AG04450 (cell line): ENCODE data around the gene HIVEP3. TPM values are rescaled to one million over a fixed set of nuclear protein-coding genes. Genes with fewer than 3 reads are reported as not detected.

Experiments
- CTCF ChIA-PET: fragments of 300-600, 350-600 bp; formaldehyde crosslinking; extraction: SDS; loops from one replicate; lab custom pipeline; 2022; ENCODE audit warnings: antibody characterized with exemption, inconsistent platforms; lab: Charles Lee
- POLR2A ChIA-PET: fragments of 350-600 bp; formaldehyde crosslinking; extraction: SDS; loops from one replicate; lab custom pipeline; 2021; ENCODE audit warnings: antibody characterized with exemption, inconsistent platforms; lab: Yijun Ruan, JAX
- DNase-seq: peaks from one replicate; pipeline ENCODE4 v3.0.0-alpha.2; 2011; ENCODE audit warnings: low read depth, low spot score
- H3K27ac ChIP-seq: one replicate; pipeline ENCODE4 v1.5.1; 2012; ENCODE audit warnings: low read depth, low read length, control low read depth
- H3K27me3 ChIP-seq: one replicate; pipeline ENCODE4 v1.6.0; 2012; ENCODE audit warnings: low read length; ENCODE audit not compliant: control insufficient read depth, insufficient read depth
- H3K4me3 ChIP-seq: 2 replicates; pipeline ENCODE4 v1.5.1; 2011; ENCODE audit warnings: mild to moderate bottlenecking, low read depth, low read length, control low read depth
- H3K9me3 ChIP-seq: 2 replicates; pipeline ENCODE4 v1.5.1; 2012; ENCODE audit warnings: low read length; ENCODE audit not compliant: control insufficient read depth, insufficient read depth
- CTCF ChIP-seq: IDR thresholded peaks from 2 replicates; pipeline ENCODE4 v1.5.1; 2011; ENCODE audit warnings: low read depth, low read length, control low read depth, inconsistent platforms
- polyA plus RNA-seq: library from polyadenylated mRNA; depleted of rRNA; stranded (reverse); fragments of >200 nt; gene quantifications from 2 replicates; pipeline ENCODE4 v1.2.3, GENCODE V29; 2011

The HIVEP3 gene
- polyA plus RNA-seq, 1 experiment, result 4.8 TPM

GRCh38 chr1:41795205-41795762 is 123.4 kb downstream of the HIVEP3 start:
- no peak overlapping the region for H3K4me3 ChIP-seq
- TF ChIP-seq CTCF, result peak; percentile 71
- CTCF ChIA-PET, result interaction anchor here (0.6 to 3.2 kb wide), 9 partner anchors 8 to 282 kb away, joined by 3 to 33 read pairs (median 4); no protein-coding TSS in a partner anchor
- H3K9me3 ChIP-seq, result no peaks in the 10 kb centered on the region
- no peak for DNase-seq
- H3K27me3 ChIP-seq, result no peaks in the 10 kb centered on the region
- H3K27ac ChIP-seq, result no peak overlapping the region
- POLR2A ChIA-PET, result interaction anchor here (0.9 kb wide), 1 partner anchor 133 kb away, joined by 3 read pairs; no protein-coding TSS in a partner anchor

- TF ChIP-seq CTCF, result no peak
- ChIA-PET CTCF (no interaction called here), POLR2A (no interaction called here)
- H3K9me3 ChIP-seq, result no peaks in the 10 kb centered on the region
- no peak overlapping the region for H3K4me3 ChIP-seq
- no peak overlapping the region for H3K27ac ChIP-seq
- DNase-seq, result no peak
- no peaks in the 10 kb centered on the region for H3K27me3 ChIP-seq
Observed at GRCh38 chr1:41794031-41794430, 124.7 kb downstream of the HIVEP3 start.

- Histone ChIP-seq H3K27ac (no peak overlapping the region), H3K4me3 (no peak overlapping the region), H3K27me3 (no peaks in the 10 kb centered on the region), H3K9me3 (no peaks in the 10 kb centered on the region)
- DNase-seq, result no peak
- CTCF ChIA-PET, result interaction anchor here (1.0 to 1.4 kb wide), 2 partner anchors 8 to 276 kb away, joined by 3 read pairs; no protein-coding TSS in a partner anchor
- POLR2A ChIA-PET, result no interaction called here
- no peak for TF ChIP-seq CTCF
Observed at GRCh38 chr1:41792485-41792770, 126.3 kb downstream of the HIVEP3 start.

GRCh38 chr1:41791667-41792484 is 126.8 kb downstream of the HIVEP3 start:
- CTCF ChIA-PET, result interaction anchor here (1.0 to 1.4 kb wide), 2 partner anchors 8 to 275 kb away, joined by 3 read pairs; no protein-coding TSS in a partner anchor

More at GRCh38 chr1:41791667-41792484, 126.8 kb downstream of the HIVEP3 start:
- no peak for TF ChIP-seq CTCF
- DNase-seq, result no peak
- Histone ChIP-seq H3K9me3 (no peaks in the 10 kb centered on the region), H3K27me3 (no peaks in the 10 kb centered on the region), H3K4me3 (no peak overlapping the region), H3K27ac (no peak overlapping the region)
- POLR2A ChIA-PET, result no interaction called here
